Upper lobe of left lung (tissue), 4 donors: ENCODE data around the gene PDYN.

Experiments used
- CTCF ChIP-seq, 6 experiments: fragments of 450-650 bp in 4 of 6; fragments of 200-600 bp in 2 of 6; sonication (generic) in 2 of 6; IDR thresholded peaks; one replicate each; pipeline ENCODE4 v1.5.1; 2016 to 2019; ENCODE audit warnings: antibody characterized with exemption in 6 of 6
- POLR2A ChIP-seq, 4 donors: fragments of 450-650 bp; IDR thresholded peaks; one replicate each; pipeline ENCODE4 v1.5.1; 2016 to 2017; ENCODE audit warnings: antibody characterized with exemption in 4 of 4, mild to moderate bottlenecking in 2 of 4

- no peak for TF ChIP-seq CTCF (IDR thresholded peaks at IDR 0.05)
- no peak for TF ChIP-seq POLR2A (IDR thresholded peaks at IDR 0.05)
Observed at GRCh38 chr20:1946442-1946761, 47.5 kb downstream of the PDYN start.
